VCaP (cell line): ENCODE data around the gene ZNF431.

Experiments used
- H3K27ac ChIP-seq: fragments of 450-650 bp; 2 replicates; pipeline ENCODE4 v1.5.1; 2017
- TF ChIP-seq, protein P1 (sequence below): fragments of 450-650 bp; conservative IDR thresholded peaks from 2 replicates; pipeline ENCODE4 v1.5.1; 2017; ENCODE audit warnings: mild to moderate bottlenecking, moderate library complexity

Gene ZNF431

DNA sequence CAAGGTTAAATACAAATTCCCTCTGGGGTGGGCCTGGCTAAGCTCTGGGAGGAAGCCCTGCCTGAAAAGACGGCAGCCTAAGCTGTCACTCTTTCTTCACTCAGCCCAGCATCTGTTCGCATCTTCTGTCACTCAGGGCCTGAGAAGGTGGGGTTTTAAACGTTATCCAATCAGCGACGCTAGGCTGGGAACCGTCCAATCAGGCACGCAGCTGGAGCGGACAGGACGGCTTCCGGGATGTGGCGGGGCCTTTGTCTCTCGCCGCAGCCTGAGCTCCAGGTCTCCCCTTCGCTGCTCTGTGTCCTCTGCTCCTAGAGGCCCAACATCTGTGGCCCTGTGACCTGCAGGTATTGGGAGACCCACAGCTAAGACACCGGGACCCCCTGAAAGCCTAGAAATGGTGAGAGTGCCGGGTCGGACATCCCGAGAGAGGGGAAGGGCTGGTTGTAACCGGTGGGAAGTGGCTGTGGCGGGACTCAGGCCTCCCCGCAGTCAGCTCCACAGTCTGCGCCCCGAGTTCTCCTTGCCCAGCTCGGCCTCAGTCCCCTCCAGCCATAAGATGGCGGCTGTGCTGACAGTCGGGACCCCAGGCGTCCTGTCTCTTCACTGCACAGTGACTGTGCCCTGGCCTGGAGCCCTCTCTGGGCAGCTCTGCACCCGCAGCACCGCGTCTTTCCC lies at the start of gene ZNF431:
ZNF431 (plus strand) TSS at position 254 of the 678 bp plus-strand sequence; CDS start at position 398, 144 bp downstream.
- TF ChIP-seq, protein P1, sequence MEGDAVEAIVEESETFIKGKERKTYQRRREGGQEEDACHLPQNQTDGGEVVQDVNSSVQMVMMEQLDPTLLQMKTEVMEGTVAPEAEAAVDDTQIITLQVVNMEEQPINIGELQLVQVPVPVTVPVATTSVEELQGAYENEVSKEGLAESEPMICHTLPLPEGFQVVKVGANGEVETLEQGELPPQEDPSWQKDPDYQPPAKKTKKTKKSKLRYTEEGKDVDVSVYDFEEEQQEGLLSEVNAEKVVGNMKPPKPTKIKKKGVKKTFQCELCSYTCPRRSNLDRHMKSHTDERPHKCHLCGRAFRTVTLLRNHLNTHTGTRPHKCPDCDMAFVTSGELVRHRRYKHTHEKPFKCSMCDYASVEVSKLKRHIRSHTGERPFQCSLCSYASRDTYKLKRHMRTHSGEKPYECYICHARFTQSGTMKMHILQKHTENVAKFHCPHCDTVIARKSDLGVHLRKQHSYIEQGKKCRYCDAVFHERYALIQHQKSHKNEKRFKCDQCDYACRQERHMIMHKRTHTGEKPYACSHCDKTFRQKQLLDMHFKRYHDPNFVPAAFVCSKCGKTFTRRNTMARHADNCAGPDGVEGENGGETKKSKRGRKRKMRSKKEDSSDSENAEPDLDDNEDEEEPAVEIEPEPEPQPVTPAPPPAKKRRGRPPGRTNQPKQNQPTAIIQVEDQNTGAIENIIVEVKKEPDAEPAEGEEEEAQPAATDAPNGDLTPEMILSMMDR, result no peak
- H3K27ac ChIP-seq, result peak within 1 kb of the TSS; percentile 58; the same call in 1 of the 2 replicates

DNA sequence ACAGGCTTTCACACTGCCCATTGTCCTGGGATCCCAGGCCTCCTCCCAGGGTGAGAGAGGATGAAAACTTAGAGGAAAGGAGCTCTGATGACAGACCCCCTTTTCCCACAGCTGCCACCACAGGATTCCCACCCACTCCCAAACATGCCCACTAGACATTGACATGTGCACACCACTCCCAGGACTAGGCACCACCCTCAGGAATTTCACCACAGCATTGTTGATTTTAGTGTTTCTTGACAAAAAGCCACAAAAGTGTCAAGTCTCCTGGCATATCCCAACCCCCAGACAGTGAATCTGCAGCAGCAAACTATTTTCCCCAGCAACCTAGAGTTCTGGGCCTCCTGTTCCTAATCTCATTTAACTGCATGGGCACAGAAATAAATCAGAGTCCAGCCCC lies 49.7 kb upstream of the ZNF431 start:
- no peak overlapping the region for H3K27ac ChIP-seq
- TF ChIP-seq, protein P1, result no peak

DNA sequence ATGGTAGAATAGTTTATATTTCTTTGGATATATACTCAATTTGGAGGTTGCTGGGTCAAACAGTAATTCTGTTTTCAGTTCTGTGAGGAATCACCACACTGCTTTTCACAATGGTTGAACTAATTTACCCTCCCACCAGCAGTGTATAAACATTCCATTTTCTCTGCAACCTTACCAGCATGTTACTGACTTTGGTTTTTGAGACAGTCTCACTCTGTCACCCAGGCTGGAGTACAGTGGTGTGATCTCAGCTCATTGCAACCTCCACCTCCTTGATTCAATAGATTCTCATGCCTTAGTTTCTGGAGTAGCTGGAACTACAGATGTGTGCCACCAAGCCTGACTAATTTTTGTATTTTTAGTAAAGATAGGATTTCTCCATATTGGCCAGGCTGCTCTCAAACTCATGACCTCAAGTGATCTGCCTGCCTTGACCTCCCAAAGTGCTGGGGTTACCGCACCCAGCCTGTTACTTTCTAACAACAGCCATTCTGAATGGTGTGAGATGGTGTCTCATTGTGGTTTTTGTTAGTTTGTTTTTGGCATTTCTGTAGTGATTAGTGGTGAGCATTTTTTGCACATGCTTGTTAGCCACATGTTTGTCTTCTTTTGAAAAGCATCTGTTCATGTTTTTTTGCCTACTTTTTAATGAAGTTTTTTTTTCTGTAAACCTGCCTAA lies 47.4 kb upstream of the ZNF431 start:
- no peak overlapping the region for H3K27ac ChIP-seq
- TF ChIP-seq, protein P1, result no peak

DNA sequence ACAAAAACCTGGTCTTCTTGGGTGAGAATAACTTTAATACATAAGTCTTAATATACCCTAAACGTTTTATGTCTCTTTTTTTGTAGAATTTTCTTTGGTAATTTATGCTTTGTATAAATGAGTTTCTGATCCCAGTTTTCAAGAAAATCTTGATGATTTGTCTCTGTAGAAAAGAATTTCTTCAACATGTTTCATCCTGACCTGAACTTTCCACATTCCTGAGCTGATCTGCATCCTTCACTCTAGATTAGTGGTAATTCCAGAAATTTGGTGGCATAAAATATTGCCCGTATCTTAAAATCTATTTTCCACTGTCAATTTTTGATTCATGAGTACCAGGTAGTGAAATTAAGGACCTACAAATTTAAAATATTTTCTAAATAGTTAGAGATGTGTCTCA lies 43.5 kb upstream of the ZNF431 start:
- TF ChIP-seq, protein P1, result no peak
- no peak overlapping the region for H3K27ac ChIP-seq

DNA sequence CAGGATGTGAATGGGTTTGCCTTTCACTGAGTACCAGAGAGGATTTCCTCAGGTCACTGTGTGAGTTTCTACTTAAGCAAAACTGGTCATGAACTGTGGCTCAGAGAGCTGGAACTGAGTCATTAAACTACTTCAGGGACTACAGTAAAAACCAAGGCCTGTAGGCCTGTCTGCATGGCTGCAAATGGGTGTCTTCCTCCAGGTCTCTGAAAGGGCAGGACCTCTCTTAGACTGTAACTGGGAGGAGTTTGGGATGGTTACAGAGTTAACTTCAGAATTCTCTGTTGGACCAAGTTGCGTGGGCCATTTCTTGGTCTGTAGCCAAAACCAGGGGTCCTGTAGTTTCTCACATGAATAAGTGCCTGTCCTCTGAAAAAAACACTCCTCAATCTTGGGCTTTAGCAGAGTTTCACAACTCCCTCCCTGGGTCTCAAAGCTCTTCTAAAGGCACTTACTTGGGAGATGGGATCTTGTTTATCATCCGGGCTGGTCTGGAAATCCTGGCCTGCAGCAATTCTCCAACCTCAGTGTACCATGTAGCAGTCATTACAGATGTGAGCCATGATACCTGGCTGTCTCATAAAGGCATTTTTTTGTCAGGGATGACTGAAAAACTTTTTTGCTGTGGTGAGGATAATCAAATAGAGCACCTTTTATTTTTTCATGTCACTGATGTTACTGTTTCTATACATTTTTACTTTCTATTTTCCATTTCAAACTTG lies 40.2 kb upstream of the ZNF431 start:
- peak overlapping the region; percentile 24; the same call in 1 of the 2 replicates for H3K27ac ChIP-seq
- TF ChIP-seq, protein P1, result no peak

DNA sequence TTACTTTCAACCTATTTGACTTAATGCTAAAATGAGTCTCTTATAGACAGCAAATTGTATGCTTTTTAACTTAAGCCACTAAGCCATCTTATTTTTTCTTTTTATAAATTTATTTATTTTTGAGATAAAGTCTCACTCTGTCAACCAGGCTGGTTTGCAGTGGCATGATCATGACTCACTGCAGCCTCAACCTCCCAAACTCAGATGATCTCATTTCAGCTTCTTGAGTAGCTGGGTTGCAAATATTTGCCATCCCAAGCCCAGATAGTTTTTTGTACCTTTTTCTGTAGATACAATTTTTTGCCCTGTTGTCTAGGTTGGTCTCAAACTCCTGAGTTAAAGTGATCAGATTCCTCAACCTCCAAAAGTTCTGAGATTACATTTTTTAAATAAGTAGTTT lies 32.7 kb upstream of the ZNF431 start:
- TF ChIP-seq, protein P1, result no peak
- H3K27ac ChIP-seq, result peak overlapping the region; percentile 76; the same call in 1 of the 2 replicates

DNA sequence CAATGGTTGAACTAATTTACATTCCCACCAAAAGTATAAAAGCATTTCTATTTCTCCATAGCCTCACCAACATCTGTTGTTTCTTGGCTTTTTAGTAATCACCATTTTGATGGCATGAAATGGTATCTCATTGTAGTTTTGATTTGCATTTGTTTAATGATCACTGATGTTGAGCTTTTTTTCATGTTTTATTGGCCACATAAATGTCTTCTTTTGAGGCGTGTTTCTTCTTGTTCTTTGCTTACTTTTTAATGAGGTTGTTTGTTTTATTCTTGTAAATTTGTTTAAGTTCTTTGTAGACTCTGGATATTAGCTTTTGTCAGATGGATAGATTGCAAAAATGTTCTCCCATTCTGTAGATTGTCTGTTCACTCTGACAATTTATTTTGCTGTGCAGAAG lies 31.7 kb upstream of the ZNF431 start:
- peak overlapping the region; percentile 76 for H3K27ac ChIP-seq
- TF ChIP-seq, protein P1, result no peak
